ENCODE measurements around the gene TBCK. TPM values are rescaled to one million over a fixed set of nuclear protein-coding genes. Genes with fewer than 3 reads are reported as not detected.

The TBCK gene
- total RNA-seq, 4 donors from 2014 or later = 49.2 to 70.6 (median 58.7) TPM

DNA sequence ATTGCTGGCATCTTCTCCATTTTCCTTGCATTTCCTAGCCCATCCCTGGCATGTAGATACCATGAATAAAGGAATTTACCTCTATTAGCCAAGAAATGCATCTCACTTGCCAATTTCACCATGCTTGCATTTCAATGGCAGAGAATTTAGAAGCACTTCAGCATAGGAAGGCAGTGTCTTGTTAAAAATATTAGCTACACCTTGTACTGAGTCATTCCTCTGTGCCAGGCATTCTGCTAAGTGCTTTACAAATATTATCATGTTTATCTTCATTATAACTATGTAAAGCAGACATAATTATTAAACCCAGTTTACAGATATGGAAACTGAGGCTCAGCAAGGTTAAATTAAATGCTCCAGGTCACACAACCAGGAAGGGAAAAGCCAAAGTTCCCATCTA lies 282.5 kb downstream of the TBCK start:
- Histone ChIP-seq H3K36me3 (no peaks in the 10 kb centered on the region), H3K9me3 (no peaks in the 10 kb centered on the region), H3K27me3 (no peaks in the 10 kb centered on the region), H3K4me3 (replicated peaks in 1 of 3) (no peak overlapping the region), H3K27ac (no peak overlapping the region), H3K4me1 (no peaks in the 10 kb centered on the region)
- intact Hi-C loops (cut with DNase I) = no loop called here
- no peak for TF ChIP-seq POLR2A (IDR thresholded peaks at IDR 0.05)
- TF ChIP-seq, protein P1, sequence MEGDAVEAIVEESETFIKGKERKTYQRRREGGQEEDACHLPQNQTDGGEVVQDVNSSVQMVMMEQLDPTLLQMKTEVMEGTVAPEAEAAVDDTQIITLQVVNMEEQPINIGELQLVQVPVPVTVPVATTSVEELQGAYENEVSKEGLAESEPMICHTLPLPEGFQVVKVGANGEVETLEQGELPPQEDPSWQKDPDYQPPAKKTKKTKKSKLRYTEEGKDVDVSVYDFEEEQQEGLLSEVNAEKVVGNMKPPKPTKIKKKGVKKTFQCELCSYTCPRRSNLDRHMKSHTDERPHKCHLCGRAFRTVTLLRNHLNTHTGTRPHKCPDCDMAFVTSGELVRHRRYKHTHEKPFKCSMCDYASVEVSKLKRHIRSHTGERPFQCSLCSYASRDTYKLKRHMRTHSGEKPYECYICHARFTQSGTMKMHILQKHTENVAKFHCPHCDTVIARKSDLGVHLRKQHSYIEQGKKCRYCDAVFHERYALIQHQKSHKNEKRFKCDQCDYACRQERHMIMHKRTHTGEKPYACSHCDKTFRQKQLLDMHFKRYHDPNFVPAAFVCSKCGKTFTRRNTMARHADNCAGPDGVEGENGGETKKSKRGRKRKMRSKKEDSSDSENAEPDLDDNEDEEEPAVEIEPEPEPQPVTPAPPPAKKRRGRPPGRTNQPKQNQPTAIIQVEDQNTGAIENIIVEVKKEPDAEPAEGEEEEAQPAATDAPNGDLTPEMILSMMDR (IDR thresholded peaks at IDR 0.05) = no peak
- no peak for DNase-seq

DNA sequence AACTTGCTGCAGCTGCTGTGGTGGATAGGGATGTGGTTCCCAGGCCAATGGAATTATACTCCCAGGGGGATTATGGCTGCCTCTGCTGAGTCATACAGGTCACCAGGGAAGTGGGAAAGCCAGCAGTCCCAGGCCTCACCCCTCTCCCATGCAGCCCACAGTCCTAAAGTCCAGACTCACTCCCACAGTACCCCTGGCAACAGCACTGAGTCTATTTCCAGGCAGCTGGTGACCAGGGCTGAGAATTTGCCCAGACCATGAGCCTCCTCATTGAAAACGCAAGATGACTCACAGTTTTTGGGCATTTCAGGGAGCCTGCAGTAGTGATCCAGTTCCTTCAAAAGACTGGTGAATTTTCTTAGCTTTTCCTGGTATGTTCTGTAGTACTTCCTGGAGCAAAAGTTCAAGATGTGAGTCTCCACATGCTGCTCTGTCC lies 283.1 kb downstream of the TBCK start:
- no peaks in the 10 kb centered on the region for H3K9me3 ChIP-seq
- TF ChIP-seq POLR2A (IDR thresholded peaks at IDR 0.05) = no peak
- TF ChIP-seq, protein P1 (IDR thresholded peaks at IDR 0.05) = no peak
- 90 to 94% methylated on average over 1 of the region's 1 CpG for WGBS, 2 donors
- H3K4me3 ChIP-seq (replicated peaks in 1 of 3) = no peak overlapping the region
- no peaks in the 10 kb centered on the region for H3K4me1 ChIP-seq
- no peaks in the 10 kb centered on the region for H3K36me3 ChIP-seq
- intact Hi-C loops (cut with DNase I) = no loop called here
- DNase-seq = no peak
- H3K27me3 ChIP-seq = no peaks in the 10 kb centered on the region
- H3K27ac ChIP-seq = no peak overlapping the region

DNA sequence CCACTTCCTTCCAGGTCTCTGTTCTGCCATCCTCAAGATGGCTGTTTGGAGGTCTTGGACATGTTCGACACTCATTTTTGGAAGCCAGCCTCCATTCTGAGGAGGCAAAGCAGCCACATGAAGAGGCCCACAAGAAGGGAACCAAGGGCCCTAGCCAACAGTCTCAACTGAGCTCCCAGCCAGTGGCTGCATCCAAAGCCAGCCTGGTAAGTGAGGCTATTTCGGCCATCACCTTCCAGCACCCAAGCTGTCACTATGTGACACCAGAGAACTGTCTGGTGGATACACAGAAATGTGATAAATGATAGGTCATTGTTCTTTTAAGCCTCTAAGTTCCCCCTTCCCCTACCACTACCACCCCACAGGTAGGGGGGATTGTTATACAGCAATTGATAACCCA lies 293.6 kb downstream of the TBCK start:
- 93 to 100% methylated on average over 2 of the region's 2 CpGs for WGBS, 2 donors
- Histone ChIP-seq H3K9me3 (no peaks in the 10 kb centered on the region), H3K4me1 (no peaks in the 10 kb centered on the region), H3K4me3 (replicated peaks in 1 of 3) (no peak overlapping the region), H3K27me3 (no peaks in the 10 kb centered on the region), H3K36me3 (no peaks in the 10 kb centered on the region), H3K27ac (no peak overlapping the region)
- intact Hi-C loops (cut with DNase I) = no loop called here
- no peak for DNase-seq
- TF ChIP-seq POLR2A (IDR thresholded peaks at IDR 0.05) = no peak
- TF ChIP-seq, protein P1 (IDR thresholded peaks at IDR 0.05) = no peak

DNA sequence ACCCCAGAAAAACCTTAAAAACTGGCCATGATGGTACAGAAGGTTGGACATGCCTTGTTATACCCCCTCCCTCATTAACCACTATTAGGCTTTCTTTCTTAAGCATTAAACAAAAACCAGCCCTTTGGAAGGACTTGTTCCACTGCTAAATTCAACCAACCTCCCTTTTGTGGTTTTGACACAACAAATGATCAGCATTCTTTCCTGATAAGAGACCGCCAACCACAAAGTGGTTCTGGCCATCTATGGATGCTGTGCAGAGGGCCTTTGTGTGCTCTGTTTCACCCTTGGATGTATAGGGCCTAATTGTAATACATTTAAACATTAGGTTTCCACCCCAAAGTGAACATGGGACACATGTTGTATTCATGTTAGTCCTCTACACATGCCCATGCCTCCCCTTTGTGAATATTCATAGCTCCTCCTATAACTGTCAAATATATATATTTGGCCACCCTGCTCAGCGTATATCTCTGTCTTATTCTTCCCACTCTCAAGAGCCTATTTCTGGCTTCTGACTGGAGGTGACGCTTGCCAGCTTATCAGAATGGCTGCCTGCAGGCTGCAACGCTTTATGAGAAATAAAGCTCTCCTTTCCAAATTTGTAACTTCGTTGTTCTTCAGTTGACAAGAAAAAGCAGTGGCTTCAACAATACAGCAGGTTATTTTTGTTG lies 294.1 kb downstream of the TBCK start:
- 82 to 97% methylated on average over 5 of the region's 5 CpGs for WGBS, 2 donors
- Histone ChIP-seq H3K36me3 (no peaks in the 10 kb centered on the region), H3K9me3 (no peaks in the 10 kb centered on the region), H3K4me1 (no peaks in the 10 kb centered on the region), H3K4me3 (replicated peaks in 1 of 3) (no peak overlapping the region), H3K27me3 (no peaks in the 10 kb centered on the region), H3K27ac (no peak overlapping the region)
- intact Hi-C loops (cut with DNase I) = no loop called here
- TF ChIP-seq, protein P1 (IDR thresholded peaks at IDR 0.05) = no peak
- TF ChIP-seq POLR2A (IDR thresholded peaks at IDR 0.05) = no peak
- DNase-seq = no peak

DNA sequence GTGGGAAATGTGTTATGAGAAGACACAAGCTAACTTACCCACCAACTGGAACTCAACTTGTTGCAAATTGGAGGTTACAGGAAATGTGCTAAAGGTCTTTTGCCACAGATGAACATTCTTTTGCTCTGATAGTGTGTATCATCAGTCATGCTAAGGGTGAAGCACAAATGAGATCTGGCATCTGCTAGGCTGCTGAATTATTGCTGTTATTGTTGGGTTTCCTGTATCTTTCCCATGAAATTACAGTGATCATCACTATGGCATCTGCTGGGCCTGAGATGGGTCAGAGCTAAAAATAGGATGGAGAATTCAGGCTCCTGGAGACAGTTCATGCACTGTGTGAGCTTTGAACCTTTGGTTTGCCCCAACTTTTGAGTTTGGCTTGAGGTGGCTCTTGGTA lies 296.2 kb downstream of the TBCK start:
- TF ChIP-seq POLR2A (IDR thresholded peaks at IDR 0.05) = no peak
- TF ChIP-seq, protein P1 (IDR thresholded peaks at IDR 0.05) = no peak
- H3K4me3 ChIP-seq (replicated peaks in 1 of 3) = no peak overlapping the region
- intact Hi-C loops (cut with DNase I) = no loop called here
- H3K36me3 ChIP-seq = no peaks in the 10 kb centered on the region
- no peak for DNase-seq
- H3K9me3 ChIP-seq = no peaks in the 10 kb centered on the region
- H3K4me1 ChIP-seq = no peaks in the 10 kb centered on the region
- H3K27me3 ChIP-seq = no peaks in the 10 kb centered on the region
- no peak overlapping the region for H3K27ac ChIP-seq
